ENCODE data around the gene RAB4A.

DNA sequence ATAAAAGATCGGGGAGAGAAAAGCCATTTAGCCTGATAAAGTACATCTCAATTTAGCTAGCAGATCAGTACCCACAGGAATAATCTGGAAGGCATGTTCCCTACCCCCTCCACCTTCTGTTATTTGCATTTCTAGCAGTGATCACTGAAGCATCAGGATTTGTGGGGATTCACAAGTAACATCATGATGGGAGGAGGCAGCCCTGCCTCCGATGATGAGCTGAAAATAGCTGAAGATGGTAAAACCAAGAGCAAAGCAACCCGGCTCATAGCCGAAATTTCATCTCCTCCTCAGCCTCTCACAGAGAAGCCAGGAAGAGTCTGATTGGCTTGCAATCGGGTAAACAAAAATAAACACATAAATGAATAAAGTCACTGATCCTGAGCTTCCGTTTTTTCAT, 69.6 kb downstream of the RAB4A start:
- TF ChIP-seq CTCF (IDR thresholded peaks at IDR 0.05; ENCODE audit: low read depth, low read length) (no peak), EZH2phosphoT487 (IDR thresholded peaks at IDR 0.05; ENCODE audit: low read depth) (no peak)
